Activated CD4-positive, CD25-positive, alpha-beta regulatory T cell (primary cell): Measurements from ENCODE around the gene MRPS5.

Experiments used
- DNase-seq, 4 experiments: peaks; one replicate each; lab custom pipeline; 2025; lab: John Stamatoyannopoulos, UW

Gene MRPS5

GRCh38 chr2:95091885-95092555, 29.6 kb downstream of the MRPS5 start:
- DNase-seq, result no peak

GRCh38 chr2:95087379-95087778, 34.2 kb downstream of the MRPS5 start:
- no peak for DNase-seq

- DNase-seq, result no peak
Measured at GRCh38 chr2:95086017-95086416, 35.6 kb downstream of the MRPS5 start.

- no peak for DNase-seq
Measured at GRCh38 chr2:95082477-95082876, 39.1 kb downstream of the MRPS5 start.

GRCh38 chr2:95079199-95079683, 42.4 kb downstream of the MRPS5 start:
- DNase-seq, result no peak

GRCh38 chr2:95077861-95078603, 43.6 kb downstream of the MRPS5 start:
- no peak for DNase-seq

GRCh38 chr2:95077530-95077825, 44.1 kb downstream of the MRPS5 start:
- no peak for DNase-seq

- peak; percentile 74 to 83 (median 80) for DNase-seq
Measured at GRCh38 chr2:95076705-95077529, 44.7 kb downstream of the MRPS5 start.

GRCh38 chr2:95075440-95076132, 46.0 kb downstream of the MRPS5 start:
- no peak for DNase-seq

GRCh38 chr2:95074663-95075439, 46.8 kb downstream of the MRPS5 start:
- DNase-seq, result peak in 2 of 4 experiments; percentile 59 to 71

GRCh38 chr2:95073856-95074662, 47.5 kb downstream of the MRPS5 start:
- no peak for DNase-seq

GRCh38 chr2:95072424-95072823, 49.2 kb downstream of the MRPS5 start:
- DNase-seq, result no peak

GRCh38 chr2:95071856-95072255, 49.8 kb downstream of the MRPS5 start:
- DNase-seq, result no peak

- DNase-seq, result no peak
Measured at GRCh38 chr2:95069465-95069864, 52.1 kb downstream of the MRPS5 start.

GRCh38 chr2:95068256-95068655, 53.4 kb downstream of the MRPS5 start:
- no peak for DNase-seq

GRCh38 chr2:95063086-95063958, 58.3 kb downstream of the MRPS5 start:
- DNase-seq, result no peak

- DNase-seq, result no peak
Measured at GRCh38 chr2:95062242-95063085, 59.1 kb downstream of the MRPS5 start.

GRCh38 chr2:95061601-95062183, 59.9 kb downstream of the MRPS5 start:
- DNase-seq, result peak in 1 of 4 experiments; percentile 16
